ENCODE measurements around the gene CD46. TPM values are rescaled to one million over a fixed set of nuclear protein-coding genes. Genes with fewer than 3 reads are reported as not detected.

The CD46 gene
- total and polyA plus RNA-seq, 10 of the 15 experiments (the other 5 are each of a cell fraction or from before 2014, with no cell fraction given): 61.1 to 198 (median 81.4) TPM

- Histone ChIP-seq H3K79me2 (ENCODE audit: control insufficient read depth, insufficient read depth, low read length) (no peaks in the 10 kb centered on the region), H3K4me1 (ENCODE audit: control insufficient read depth, insufficient read depth, low read length) (no peaks in the 10 kb centered on the region), H3K27ac (ENCODE audit: control insufficient read depth, insufficient read depth) (no peak overlapping the region), H2AFZ (ENCODE audit: control insufficient read depth, low read depth, low read length) (no peak overlapping the region), H3K27me3 (replicated peaks in 1 of 2; ENCODE audit: control insufficient read depth in 2 of 2, insufficient read depth in 2 of 2, low read length in 1 of 2) (no peaks in the 10 kb centered on the region), H3K36me3 (ENCODE audit: control insufficient read depth in 2 of 2, insufficient read depth in 2 of 2, low read length in 1 of 2) (peaks cover 0 to 15% of the 10 kb centered on the region in 2 experiments), H3K4me2 (ENCODE audit: control insufficient read depth, insufficient read depth) (no peak overlapping the region), H3K4me3 (no peak overlapping the region), H3K9ac (ENCODE audit: control insufficient read depth, insufficient read depth, low read length) (no peak overlapping the region), H3K9me3 (replicated peaks; ENCODE audit: control insufficient read depth, insufficient read depth, low read length) (no peaks in the 10 kb centered on the region), H4K20me1 (ENCODE audit: control insufficient read depth, insufficient read depth) (no peaks in the 10 kb centered on the region)
- 88% methylated on average over 8 of the region's 8 CpGs for WGBS (ENCODE audit: insufficient coverage, insufficient replicate concordance, low lambda C conversion rate, missing lambda C conversion rate)
- intact Hi-C loops (cut with micrococcal nuclease; ENCODE audit: unreplicated experiment): loop anchor here (10.0 kb wide), 1 partner anchor 215 kb away; no protein-coding TSS in a partner anchor
- in situ Hi-C loops (cut with MboI): no loop called here
- TF ChIP-seq HDGF (IDR thresholded peaks at IDR 0.05): no peak
- TF ChIP-seq ZNF274 (IDR thresholded peaks at IDR 0.05; ENCODE audit: insufficient read depth, insufficient read length): no peak
- no peak for TF ChIP-seq SP1 (IDR thresholded peaks at IDR 0.05; ENCODE audit: low read depth, low read length)
- TF ChIP-seq WRNIP1 (IDR thresholded peaks at IDR 0.05; ENCODE audit: borderline replicate concordance, low read depth, low read length): no peak
- TF ChIP-seq, protein P1, sequence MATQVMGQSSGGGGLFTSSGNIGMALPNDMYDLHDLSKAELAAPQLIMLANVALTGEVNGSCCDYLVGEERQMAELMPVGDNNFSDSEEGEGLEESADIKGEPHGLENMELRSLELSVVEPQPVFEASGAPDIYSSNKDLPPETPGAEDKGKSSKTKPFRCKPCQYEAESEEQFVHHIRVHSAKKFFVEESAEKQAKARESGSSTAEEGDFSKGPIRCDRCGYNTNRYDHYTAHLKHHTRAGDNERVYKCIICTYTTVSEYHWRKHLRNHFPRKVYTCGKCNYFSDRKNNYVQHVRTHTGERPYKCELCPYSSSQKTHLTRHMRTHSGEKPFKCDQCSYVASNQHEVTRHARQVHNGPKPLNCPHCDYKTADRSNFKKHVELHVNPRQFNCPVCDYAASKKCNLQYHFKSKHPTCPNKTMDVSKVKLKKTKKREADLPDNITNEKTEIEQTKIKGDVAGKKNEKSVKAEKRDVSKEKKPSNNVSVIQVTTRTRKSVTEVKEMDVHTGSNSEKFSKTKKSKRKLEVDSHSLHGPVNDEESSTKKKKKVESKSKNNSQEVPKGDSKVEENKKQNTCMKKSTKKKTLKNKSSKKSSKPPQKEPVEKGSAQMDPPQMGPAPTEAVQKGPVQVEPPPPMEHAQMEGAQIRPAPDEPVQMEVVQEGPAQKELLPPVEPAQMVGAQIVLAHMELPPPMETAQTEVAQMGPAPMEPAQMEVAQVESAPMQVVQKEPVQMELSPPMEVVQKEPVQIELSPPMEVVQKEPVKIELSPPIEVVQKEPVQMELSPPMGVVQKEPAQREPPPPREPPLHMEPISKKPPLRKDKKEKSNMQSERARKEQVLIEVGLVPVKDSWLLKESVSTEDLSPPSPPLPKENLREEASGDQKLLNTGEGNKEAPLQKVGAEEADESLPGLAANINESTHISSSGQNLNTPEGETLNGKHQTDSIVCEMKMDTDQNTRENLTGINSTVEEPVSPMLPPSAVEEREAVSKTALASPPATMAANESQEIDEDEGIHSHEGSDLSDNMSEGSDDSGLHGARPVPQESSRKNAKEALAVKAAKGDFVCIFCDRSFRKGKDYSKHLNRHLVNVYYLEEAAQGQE (IDR thresholded peaks at IDR 0.05; ENCODE audit: low read depth, low read length): no peak
- TF ChIP-seq ATF3 (IDR thresholded peaks at IDR 0.05; ENCODE audit: borderline replicate concordance, extremely low read depth, low read depth, low read length): no peak
- TF ChIP-seq CHD2 (IDR thresholded peaks at IDR 0.05; ENCODE audit: borderline replicate concordance, low read depth, low read length): no peak
- TF ChIP-seq POLR2AphosphoS2 (IDR thresholded peaks at IDR 0.05; ENCODE audit: low read depth, low read length): no peak
- no peak for TF ChIP-seq ZNF622 (IDR thresholded peaks at IDR 0.05)
- TF ChIP-seq ZBED1 (IDR thresholded peaks at IDR 0.05; ENCODE audit: borderline replicate concordance): no peak
- no peak for TF ChIP-seq ATF2 (IDR thresholded peaks at IDR 0.05; ENCODE audit: low read length)
- TF ChIP-seq MXI1 (IDR thresholded peaks at IDR 0.05; ENCODE audit: low read depth, low read length): no peak
- TF ChIP-seq POU2F2 (IDR thresholded peaks at IDR 0.05; ENCODE audit: borderline replicate concordance, low read depth, low read length): no peak
- TF ChIP-seq GABPA (IDR thresholded peaks at IDR 0.05; ENCODE audit: low read depth): no peak
- TF ChIP-seq HDAC2 (IDR thresholded peaks at IDR 0.05): no peak
- TF ChIP-seq MEF2A (IDR thresholded peaks at IDR 0.05; ENCODE audit: insufficient read depth, low read depth, low read length): no peak
- no peak for TF ChIP-seq MYB (IDR thresholded peaks at IDR 0.05; ENCODE audit: borderline replicate concordance, low read depth, low read length)
- ChIA-PET CTCF (interaction anchor here (0.6 kb wide), 1 partner anchor 7 kb away, joined by 3 read pairs; no protein-coding TSS in a partner anchor), RAD21 (ENCODE audit: unreplicated experiment) (no interaction called here), POLR2A (interaction anchor here (0.7 kb wide), 1 partner anchor 14 kb away, joined by 6 read pairs; no protein-coding TSS in a partner anchor), SMC1A (ENCODE audit: uncharacterized antibody, unreplicated experiment) (interaction anchor here (0.9 kb wide), 1 partner anchor 51 kb away, joined by 4 read pairs; no protein-coding TSS in a partner anchor)
- no peak for FAIRE-seq
- no peak for ATAC-seq
- no TSS peak for BruUV-seq (replicated peaks)
- no peak for DNase-seq (ENCODE audit: low read depth, low spot score)
Observed at GRCh38 chr1:207789792-207790787, 38.2 kb downstream of the CD46 start.
